HG02885 (cell line): ENCODE data around the gene PSMB5.

Experiments used
- ATAC-seq: cut with Tn5 transposase; IDR thresholded peaks from one replicate; pipeline ENCODE4 v1.9.1; 2021; ENCODE audit warnings: mild to moderate bottlenecking; ENCODE audit not compliant: unreplicated experiment, poor library complexity

The PSMB5 gene

DNA sequence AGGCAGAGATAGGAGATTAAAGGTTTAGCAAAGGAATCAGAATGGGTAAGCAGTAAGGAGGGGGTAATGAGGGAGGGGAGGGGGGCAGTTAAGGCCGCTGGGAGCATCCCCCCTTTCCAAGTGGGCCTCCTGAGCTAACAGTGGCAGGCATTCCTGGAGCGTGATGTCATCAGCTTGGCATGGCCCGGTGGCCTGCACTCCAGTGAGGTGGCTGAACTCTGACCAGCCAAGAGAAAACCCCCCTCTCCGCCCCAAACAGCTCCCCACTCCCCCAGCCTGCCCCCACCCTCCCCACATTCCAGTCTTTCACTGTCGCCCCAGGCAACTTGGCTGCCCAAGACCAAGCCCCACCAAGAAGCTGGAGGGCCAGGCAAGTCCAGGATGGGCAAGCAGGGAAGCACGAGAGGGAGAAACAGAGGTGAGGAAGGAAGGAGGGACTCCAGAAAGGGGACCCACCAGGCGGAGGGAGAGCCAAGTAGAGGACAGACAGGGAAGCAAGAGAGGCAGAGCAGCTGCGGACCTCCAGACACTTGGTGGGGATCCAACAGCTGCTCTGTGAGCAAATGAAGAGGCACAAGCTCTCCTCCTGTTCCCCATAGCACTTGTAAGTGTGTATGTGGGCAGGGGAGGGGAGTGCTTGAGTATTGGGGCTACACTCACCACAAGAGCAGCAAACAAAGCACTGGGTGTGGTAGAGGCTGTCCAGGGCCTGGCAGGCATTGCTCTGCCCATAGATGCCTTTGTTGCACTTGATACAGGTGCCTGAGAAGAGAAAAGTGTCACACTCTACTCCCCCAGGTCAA, 56.8 kb downstream of the PSMB5 start:
- no peak for ATAC-seq

DNA sequence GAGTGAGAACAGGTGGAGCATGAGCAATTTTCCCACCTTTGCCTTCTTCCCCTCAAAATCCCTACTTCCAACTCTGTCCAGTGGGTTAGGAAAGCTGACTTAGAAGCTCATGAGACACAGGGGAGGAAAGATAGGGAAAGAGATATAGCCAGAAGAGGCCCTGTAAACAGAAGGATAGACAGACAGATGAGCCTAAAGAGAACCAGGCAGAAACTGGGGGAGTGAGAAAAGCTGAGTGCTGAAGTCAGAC, 57.3 kb downstream of the PSMB5 start:
- ATAC-seq = no peak

DNA sequence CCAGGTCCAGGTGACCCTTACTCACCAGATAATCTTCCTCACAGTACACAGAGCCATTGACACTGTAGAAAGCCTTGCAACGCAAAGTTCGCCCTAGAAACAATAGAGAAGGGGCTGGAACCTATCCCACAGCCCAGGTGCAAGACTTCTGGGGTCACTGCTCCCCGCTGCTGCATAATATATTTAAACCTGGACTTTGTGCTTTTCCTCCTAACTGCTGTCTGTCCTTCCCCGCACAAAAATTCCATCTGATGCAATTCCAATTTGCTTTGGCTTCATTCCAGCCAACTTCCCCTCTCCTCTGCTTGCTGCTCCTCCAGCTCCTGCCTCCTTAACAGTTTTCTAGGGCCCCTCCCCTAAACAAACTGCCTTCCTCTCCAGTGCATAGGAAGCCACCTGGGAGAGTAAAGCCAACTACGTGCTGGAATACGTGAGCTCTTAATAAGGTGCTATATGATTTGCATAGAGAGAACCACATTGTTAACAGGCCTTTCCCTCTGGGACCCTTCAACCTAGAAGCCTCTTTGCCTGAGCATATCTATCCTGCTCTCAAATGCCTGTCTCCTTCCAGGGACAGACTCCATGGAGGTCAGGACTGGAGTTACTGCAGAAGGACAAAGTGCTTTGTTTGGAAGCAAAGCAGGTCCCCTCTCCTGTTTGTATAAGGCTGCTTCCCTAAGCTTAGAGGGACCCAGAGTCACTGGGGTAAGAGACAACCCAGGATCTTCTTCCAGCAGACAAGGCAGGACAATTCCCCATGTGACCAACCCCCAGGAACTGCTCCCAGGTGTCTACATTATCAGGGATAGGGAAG, 57.9 kb downstream of the PSMB5 start:
- ATAC-seq = no peak
